GM18867 (cell line): ENCODE data around the gene SETD3.

ENCODE experiments used
- ATAC-seq: cut with Tn5 transposase; IDR thresholded peaks from one replicate; pipeline ENCODE4 v1.9.1; 2021; ENCODE audit warnings: mild to moderate bottlenecking, moderate library complexity; ENCODE audit not compliant: unreplicated experiment

Gene SETD3

GRCh38 chr14:99516871-99517642, 36.4 kb upstream of the SETD3 start:
- no peak for ATAC-seq

DNA sequence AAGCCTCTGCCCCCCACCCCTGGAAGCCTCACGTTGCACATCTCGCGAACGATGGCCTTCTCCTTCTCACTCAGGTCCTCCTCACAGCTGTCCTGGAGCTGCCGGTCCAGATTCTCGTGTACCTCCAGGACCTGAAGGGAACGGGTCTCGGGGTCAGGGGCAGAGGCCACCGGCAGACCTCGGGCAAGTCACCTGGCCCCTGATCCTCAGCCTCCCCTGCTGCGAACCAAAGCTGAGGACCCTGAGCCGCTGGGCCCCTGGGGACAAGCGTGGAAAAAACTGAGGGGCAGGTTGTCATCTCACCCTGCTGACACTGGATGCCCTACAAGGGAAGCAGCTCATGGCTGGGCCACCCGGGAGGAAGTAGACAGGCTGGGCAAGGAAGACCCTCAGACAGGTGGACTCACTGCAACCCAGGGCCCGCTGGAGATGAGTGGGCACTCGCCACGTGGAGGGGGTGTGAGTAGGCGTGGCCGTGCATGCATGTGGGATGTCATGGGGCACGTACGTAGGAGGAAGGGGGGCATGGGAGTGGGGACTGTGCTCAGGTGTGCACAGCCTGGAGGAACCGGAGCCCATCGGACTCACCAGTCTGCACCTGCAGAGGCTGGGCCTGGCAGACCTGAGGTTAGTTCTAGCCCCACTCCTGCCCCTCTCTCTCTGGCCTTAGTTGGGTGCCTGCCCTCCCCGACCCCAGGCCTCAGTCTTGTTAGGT, 35.7 kb upstream of the SETD3 start:
- ATAC-seq, result no peak

DNA sequence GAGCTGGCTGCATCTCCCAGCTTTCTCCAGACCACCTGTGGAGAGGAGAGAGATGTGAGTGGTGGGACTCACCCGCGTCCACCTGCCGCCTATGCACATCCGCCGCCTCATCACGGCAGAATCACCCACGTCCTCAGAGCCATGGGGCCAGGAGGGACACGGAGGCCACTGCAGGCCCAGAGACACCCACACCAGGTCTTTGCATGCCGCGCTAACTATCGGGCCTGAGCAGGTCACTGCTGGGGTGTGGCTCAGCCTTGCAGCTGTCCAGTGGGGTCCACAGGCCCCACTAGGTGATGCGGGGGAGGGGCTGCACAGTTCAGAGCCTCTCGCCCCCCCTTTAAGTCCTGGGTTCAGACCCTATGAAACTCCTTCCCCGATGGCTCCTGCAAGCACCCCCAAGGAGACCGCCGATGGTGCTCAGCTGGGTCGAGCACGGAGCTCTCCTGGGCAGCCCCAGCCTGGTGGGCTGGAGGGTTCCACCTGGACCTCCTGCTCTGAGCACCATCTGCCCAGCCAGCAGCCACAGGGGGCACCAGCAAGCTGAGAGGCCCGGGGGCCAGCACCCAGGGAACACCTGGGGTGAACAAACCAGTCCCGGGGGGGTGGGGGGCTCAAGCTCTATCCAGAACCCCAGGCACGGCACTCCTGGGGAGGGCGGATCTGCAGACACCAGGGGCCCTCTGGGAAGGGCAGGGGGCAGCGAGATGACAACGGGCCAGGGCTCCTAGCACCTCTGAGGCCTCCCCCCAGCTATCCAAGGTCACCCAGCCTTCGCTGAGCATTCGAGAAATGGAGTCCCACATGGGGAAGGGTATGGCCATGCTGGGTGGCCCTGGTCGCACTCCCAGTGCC, 34.9 kb upstream of the SETD3 start:
- ATAC-seq, result no peak

GRCh38 chr14:99514552-99515300, 34.1 kb upstream of the SETD3 start:
- no peak for ATAC-seq

DNA sequence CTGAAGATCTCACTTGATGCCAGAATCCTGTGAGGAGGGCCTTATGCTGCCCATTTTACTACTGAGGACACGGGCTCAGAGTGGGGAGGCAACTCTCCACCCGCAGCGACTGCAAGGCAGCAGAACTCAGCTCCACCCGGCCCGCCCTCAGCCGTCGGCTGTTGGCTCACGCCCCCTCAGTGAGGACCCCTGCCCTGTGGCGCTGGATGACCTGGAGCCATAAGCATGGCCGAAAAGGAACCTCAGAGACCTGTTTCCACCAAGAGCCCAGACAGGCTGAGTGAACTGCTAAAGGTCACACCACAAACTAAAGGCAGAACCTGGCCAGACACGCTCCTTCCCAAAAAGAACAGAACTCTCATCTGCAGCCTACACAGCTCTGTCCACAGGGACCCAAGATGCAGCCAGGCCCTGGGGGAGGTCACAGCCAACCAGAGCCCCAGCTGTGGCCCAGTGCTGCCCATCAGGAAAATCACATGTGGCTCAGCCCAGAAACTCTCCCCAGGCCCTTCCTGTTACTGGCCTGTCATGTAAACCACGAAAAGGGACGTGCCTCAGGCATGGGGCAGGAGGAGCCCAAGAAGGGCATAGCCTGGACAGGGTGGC, 33.4 kb upstream of the SETD3 start:
- ATAC-seq, result no peak

GRCh38 chr14:99513183-99513694, 32.6 kb upstream of the SETD3 start:
- no peak for ATAC-seq

GRCh38 chr14:99512571-99513182, 32.0 kb upstream of the SETD3 start:
- no peak for ATAC-seq

DNA sequence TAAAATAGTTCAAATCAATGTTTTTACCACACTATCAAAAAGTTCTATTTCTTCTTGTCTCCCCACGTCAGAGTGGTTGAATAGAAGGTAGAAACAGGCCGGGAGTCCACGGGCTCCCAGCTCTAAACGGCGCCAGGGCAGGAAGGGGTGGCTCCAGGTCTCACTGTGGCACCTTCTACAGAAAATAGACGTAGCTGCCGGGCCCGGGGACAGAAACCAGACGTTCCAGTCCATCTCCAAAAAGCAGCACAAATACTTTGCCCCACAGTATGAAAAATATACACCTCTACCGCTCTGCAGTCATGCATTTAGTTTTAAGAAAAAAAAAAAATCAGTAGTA, 31.4 kb upstream of the SETD3 start:
- no peak for ATAC-seq

- no peak for ATAC-seq
These were observed 30.9 kb upstream of the SETD3 start for GRCh38 chr14:99511421-99512109.

GRCh38 chr14:99510556-99511139, 30.0 kb upstream of the SETD3 start:
- ATAC-seq, result no peak

- ATAC-seq, result no peak
These were observed 29.4 kb upstream of the SETD3 start for GRCh38 chr14:99509871-99510555.

DNA sequence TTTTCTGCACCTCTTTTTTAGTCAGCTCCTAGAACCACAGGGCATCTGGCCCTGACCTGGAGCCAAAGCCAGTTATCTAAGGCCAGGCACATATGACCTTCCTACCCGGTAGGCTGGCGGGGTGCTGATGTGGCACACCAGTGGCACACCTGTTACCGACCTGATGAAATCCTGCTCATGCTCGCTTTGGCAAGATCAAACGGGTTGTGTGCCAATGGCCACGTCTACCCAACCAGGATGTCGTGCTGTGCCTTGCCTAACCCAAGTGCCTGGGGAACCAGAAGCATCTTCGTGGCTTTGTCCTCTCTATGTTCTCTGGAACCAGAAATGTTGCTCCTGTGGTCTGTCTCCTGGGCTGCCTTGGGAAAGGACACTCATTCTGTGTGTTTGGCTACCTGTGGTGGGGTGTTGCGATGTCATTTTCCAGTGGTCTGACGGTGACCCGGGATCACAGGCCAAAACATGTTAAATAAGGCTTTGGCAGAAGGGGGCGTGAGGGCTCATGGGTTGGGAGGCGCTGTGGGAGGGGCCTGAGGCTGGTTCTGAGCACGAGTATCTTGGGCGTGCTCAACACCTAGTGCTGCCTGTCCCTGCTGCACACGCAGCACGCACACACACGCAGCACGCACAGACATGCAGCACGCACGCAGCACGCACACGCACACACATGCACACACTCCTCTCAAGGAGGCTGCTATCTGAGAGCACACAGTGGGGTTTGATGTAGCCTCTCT, 28.4 kb upstream of the SETD3 start:
- no peak for ATAC-seq

DNA sequence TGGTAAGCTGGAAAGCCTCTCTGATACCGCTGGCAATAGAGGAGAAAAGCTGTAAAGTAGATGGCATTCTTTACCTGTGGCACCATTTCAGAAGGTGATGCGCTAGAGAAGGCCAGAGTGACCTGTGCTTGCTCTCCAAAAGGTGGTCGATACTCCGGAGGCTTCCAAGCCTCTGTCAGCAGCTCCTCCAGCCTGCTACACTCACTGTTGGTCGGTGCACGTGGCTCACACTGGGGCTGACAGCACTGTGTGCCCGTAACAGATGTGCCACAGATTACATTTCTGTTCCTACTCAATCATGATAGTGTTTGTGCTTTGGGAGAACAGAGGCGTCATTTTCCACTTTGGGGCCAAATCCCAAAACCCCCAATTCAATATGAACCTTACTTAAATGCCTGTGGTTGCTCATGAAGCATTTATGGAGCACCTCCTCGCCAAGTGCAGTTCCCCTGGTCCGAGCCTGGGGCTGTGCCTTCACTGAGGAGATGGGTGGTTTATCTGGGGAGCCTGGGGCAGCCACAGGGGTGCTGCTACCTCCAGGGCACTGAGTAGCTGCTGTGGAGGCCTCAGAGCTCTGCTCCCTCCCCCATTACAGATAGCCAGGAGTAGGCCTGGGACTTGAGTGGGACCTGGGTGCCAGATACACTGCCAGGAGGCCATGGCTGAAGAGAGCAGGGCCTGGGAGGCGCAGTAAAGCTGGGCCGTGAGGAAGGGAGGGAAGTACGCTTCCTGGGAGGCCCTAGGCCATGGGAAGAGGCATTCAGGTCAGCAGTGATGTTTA, 27.4 kb upstream of the SETD3 start:
- no peak for ATAC-seq

DNA sequence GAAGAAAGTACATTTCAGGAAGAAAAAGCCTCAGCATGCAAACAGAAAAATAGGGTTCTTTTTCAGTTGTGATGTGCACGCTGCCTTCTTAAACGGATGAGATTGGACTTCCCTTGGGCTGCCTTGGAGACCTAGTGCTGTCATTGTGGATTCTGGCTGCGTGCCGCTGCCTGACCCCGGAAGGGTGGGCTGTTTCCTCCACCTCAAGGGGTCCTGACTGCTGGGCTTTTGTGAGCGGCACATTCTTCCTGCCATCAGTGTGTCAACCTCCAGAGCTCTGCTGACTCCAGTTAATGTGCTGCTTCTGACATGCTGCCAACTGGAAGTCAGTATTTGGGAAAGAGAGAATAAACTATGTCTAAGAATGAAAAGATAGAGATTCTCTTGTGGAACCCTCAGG, 25.6 kb upstream of the SETD3 start:
- no peak for ATAC-seq

GRCh38 chr14:99505089-99505488, 24.4 kb upstream of the SETD3 start:
- ATAC-seq, result no peak

DNA sequence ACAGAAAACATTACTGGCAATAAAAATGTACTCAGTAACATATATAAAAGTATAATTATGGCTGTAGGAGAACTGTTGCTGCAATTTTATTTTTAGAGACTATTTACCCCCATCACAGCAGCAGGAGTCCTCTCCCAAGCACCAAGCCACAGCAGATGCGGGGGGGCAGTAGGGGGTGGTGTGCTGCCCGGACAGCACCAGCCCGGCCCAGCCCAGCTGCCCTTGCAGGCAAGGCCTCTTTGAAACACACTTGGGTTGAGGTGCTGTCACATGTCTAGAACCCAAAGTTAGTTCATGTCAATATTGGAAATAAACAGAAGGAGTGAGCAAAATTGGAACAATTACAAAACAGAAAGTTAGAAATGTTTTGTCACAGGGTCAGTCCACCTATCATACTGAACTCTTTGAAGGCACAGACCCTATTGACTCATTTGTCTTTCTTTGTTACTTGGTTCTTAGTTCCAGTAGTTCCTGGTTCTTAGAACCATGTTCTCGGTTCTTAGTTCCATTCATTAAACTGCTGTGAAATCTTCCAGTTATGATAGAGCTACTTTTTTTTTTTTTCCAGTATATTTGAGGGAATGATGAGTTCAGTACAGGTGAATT, 23.3 kb upstream of the SETD3 start:
- no peak for ATAC-seq
